ENCODE results near the gene CLEC16A. TPM values are rescaled to one million over a fixed set of nuclear protein-coding genes. Genes with fewer than 3 reads are reported as not detected.
A peak's percentile ranks its signal among the peaks of the same experiment; 100 is the strongest.

Gene CLEC16A
- total RNA-seq, 2 experiments from 2014 or later, result 36.5 to 55.9 TPM

GRCh38 chr16:11147033-11147753, 202.8 kb downstream of the CLEC16A start:
- Mint-ChIP-seq H3K27me3 (no peaks in the 10 kb centered on the region), H3K4me3 (no peak overlapping the region), H3K27ac (no peak overlapping the region), H3K36me3 (peaks cover 14% of the 10 kb centered on the region), H3K9me3 (ENCODE audit: low read depth) (no peaks in the 10 kb centered on the region), H3K4me1 (peaks cover 6% of the 10 kb centered on the region)
- no peak for ATAC-seq
- CTCF ChIA-PET, result interaction anchor here (1.0 kb wide), 1 partner anchor 10 kb away, joined by 3 read pairs; no protein-coding TSS in a partner anchor
- no peak for DNase-seq

- DNase-seq (no peak), ATAC-seq (no peak)
- Mint-ChIP-seq H3K27ac (no peak overlapping the region), H3K4me1 (peaks cover 9% of the 10 kb centered on the region), H3K4me3 (no peak overlapping the region), H3K36me3 (peaks cover 14% of the 10 kb centered on the region), H3K9me3 (ENCODE audit: low read depth) (no peaks in the 10 kb centered on the region), H3K27me3 (no peaks in the 10 kb centered on the region)
- CTCF ChIA-PET, result no interaction called here
Observed at GRCh38 chr16:11147754-11148444, 203.5 kb downstream of the CLEC16A start.

DNA sequence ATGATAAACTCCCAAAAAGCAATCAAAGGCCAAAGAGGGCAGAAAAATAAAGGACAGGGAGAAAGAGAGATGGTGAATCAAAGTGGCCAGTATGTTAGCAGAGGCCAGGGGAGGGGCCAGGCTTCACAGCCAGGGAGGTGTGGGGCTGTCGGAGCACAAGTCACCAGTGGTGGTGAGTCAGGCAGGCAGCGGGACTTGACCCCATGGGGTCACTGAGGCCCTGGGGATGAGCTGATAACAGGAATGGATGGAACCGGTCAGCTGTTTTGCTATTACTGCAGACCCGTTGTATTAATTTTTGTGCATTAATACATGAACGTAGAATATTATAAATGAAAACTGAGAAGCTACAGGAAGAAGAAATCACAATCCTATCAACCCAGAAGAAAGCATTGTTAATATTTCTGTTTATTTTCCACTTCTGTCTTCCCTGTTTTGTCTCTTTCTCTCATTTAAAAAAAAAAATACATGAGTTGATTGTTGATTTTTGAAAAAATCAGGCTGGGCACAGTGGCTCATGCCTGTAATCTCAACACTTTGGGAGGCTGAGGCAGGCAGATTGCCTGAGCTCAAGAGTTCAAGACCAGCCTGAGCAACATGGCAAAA, 204.8 kb downstream of the CLEC16A start:
- Mint-ChIP-seq H3K4me1 (peaks cover 14% of the 10 kb centered on the region), H3K27ac (no peak overlapping the region), H3K4me3 (no peak overlapping the region), H3K9me3 (ENCODE audit: low read depth) (no peaks in the 10 kb centered on the region), H3K27me3 (no peaks in the 10 kb centered on the region), H3K36me3 (peaks cover 15% of the 10 kb centered on the region)
- DNase-seq (no peak), ATAC-seq (no peak)
- CTCF ChIA-PET, result interaction anchor here (0.8 to 1.1 kb wide), 3 partner anchors 10 to 15 kb away, joined by 3 read pairs; no protein-coding TSS in a partner anchor

DNA sequence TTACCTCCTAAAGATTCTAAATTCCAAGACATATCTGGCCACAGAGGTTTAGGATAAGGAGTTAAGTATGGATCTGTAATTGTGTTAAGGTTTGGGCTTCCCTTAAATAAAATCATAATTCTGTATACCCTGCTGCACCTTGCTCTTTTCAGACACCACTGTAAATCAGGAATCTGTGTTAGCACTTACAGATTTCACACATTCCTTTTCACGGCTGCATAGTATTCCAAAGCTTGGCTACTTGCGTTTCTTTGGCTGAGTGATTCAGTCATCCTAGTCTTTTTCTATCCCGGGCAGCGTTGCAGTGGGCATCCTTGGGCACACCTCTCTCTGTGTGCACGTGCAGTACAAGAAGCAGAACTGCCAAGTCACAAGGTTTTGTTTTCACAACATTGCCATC, 205.8 kb downstream of the CLEC16A start:
- ATAC-seq, result no peak
- DNase-seq, result no peak
- H3K4me3 Mint-ChIP-seq, result no peak overlapping the region
- H3K27me3 Mint-ChIP-seq, result no peaks in the 10 kb centered on the region
- H3K9me3 Mint-ChIP-seq (ENCODE audit: low read depth), result no peaks in the 10 kb centered on the region
- H3K36me3 Mint-ChIP-seq, result peaks cover 18% of the 10 kb centered on the region
- H3K4me1 Mint-ChIP-seq, result peaks cover 22% of the 10 kb centered on the region
- CTCF ChIA-PET, result interaction anchor here (0.8 to 1.1 kb wide), 3 partner anchors 9 to 16 kb away, joined by 3 read pairs; no protein-coding TSS in a partner anchor
- no peak overlapping the region for H3K27ac Mint-ChIP-seq

GRCh38 chr16:11151156-11151884, 207.0 kb downstream of the CLEC16A start:
- H3K4me1 Mint-ChIP-seq, result peaks cover 28% of the 10 kb centered on the region
- H3K4me3 Mint-ChIP-seq, result no peak overlapping the region
- CTCF ChIA-PET, result interaction anchor here (1.2 to 1.4 kb wide), 2 partner anchors 9 to 18 kb away, joined by 3 to 5 read pairs; no protein-coding TSS in a partner anchor
- H3K9me3 Mint-ChIP-seq (ENCODE audit: low read depth), result no peaks in the 10 kb centered on the region
- DNase-seq (no peak), ATAC-seq (no peak)
- H3K27me3 Mint-ChIP-seq, result no peaks in the 10 kb centered on the region
- peaks cover 23% of the 10 kb centered on the region for H3K36me3 Mint-ChIP-seq
- no peak overlapping the region for H3K27ac Mint-ChIP-seq

GRCh38 chr16:11151885-11152629, 207.7 kb downstream of the CLEC16A start:
- Mint-ChIP-seq H3K4me1 (peaks cover 36% of the 10 kb centered on the region), H3K27me3 (no peaks in the 10 kb centered on the region), H3K9me3 (ENCODE audit: low read depth) (no peaks in the 10 kb centered on the region), H3K36me3 (peaks cover 24% of the 10 kb centered on the region), H3K27ac (no peak overlapping the region), H3K4me3 (no peak overlapping the region)
- CTCF ChIA-PET, result interaction anchor here (0.9 to 1.4 kb wide), 4 partner anchors 9 to 100 kb away, joined by 3 to 5 read pairs (median 3); no protein-coding TSS in a partner anchor
- no peak for ATAC-seq
- DNase-seq, result no peak

DNA sequence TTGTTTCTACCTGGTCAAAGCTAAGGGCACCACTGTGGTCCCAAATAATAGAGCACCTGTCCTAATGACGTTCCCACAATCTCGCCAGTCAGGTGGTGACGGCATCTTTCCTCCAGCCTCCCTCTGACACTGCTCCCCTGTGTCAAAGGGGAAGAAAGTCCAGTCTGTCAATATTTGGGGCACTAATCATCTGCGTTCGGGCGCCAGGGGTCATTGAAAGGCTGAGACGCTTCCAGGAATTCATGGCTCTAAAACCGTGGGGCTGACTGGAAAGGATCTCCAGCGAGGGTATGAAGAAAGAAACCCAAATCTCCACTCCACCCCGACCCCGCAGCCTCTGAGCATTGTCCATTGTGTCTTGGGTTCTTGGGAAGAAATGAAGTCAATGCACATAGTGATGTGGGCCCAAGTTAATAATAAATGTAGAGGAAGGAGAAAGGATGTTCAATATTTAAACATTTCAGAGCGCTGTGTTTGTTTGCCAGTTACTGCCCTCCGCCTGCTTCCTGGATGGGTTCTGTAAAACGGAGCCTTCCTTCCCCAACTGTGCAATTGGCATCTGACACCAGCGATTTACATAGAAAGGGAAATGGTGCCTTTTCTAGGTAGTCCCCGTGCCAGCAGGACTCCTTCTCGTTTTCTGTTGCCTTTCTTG, 208.4 kb downstream of the CLEC16A start:
- ATAC-seq, result no peak
- no peak for DNase-seq
- no peak overlapping the region for H3K27ac Mint-ChIP-seq
- peaks cover 43% of the 10 kb centered on the region for H3K4me1 Mint-ChIP-seq
- no peaks in the 10 kb centered on the region for H3K9me3 Mint-ChIP-seq (ENCODE audit: low read depth)
- CTCF ChIA-PET, result interaction anchor here (0.9 to 1.4 kb wide), 4 partner anchors 8 to 101 kb away, joined by 3 to 5 read pairs (median 3); no protein-coding TSS in a partner anchor
- H3K27me3 Mint-ChIP-seq, result no peaks in the 10 kb centered on the region
- H3K36me3 Mint-ChIP-seq, result peaks cover 27% of the 10 kb centered on the region
- H3K4me3 Mint-ChIP-seq, result no peak overlapping the region

DNA sequence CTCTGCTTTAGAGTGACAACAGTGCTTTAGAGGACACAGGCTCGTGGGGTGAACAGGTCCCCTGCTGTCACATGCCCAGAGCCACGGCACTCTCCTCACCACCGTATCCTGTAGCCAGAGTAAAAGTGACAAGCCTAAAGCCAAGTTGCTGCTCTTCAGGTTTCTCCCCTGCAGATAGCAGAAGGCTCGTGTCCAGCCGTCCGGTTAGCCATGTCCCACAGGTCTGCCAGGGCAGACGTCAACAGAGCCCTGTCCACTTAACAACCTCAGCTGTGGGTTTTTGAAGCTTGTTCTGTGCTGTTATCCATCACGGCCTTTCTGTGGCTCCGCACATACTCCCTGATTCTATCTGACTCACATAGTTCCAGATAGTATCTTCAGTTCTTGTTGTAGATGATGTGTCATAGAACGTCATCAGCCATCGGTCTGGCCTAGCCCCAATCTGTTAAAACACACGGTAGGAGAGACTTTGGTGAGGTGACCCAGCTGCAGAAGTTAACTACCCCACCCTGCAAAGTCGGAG, 211.0 kb downstream of the CLEC16A start:
- no peak for DNase-seq
- no peaks in the 10 kb centered on the region for H3K27me3 Mint-ChIP-seq
- ATAC-seq, result peak; percentile 73
- no peaks in the 10 kb centered on the region for H3K9me3 Mint-ChIP-seq (ENCODE audit: low read depth)
- H3K4me3 Mint-ChIP-seq, result no peak overlapping the region
- H3K4me1 Mint-ChIP-seq, result peaks cover 66% of the 10 kb centered on the region
- H3K36me3 Mint-ChIP-seq, result peaks cover 35% of the 10 kb centered on the region
- CTCF ChIA-PET, result interaction anchor here (0.9 kb wide), 1 partner anchor 15 kb away, joined by 3 read pairs; no protein-coding TSS in a partner anchor
- H3K27ac Mint-ChIP-seq, result peak overlapping the region; percentile 65

DNA sequence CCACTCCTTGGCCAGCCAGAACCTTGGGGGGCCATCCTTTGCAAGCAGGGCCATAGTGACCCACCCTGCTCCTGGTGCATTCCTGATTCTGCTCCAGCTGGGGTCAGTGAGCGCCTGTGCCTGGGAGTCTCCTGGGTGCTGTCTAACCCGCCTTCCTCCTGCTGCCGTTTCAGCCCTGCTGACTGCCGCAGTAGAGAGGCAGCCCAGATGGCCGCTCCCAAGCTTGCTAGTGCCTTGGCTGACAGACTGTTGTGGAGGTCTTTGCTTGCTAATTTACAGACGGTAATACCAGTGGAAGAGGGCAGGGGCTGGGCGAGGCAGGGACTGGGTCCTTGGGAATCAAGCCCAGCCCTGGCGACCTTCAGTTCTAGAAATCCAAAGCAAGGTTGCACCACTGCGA, 212.0 kb downstream of the CLEC16A start:
- CTCF ChIA-PET, result no interaction called here
- H3K27me3 Mint-ChIP-seq, result no peaks in the 10 kb centered on the region
- no peak overlapping the region for H3K27ac Mint-ChIP-seq
- no peak overlapping the region for H3K4me3 Mint-ChIP-seq
- peaks cover 2% of the 10 kb centered on the region for H3K9me3 Mint-ChIP-seq (ENCODE audit: low read depth)
- H3K4me1 Mint-ChIP-seq, result peaks cover 77% of the 10 kb centered on the region
- DNase-seq (no peak), ATAC-seq (no peak)
- H3K36me3 Mint-ChIP-seq, result peaks cover 38% of the 10 kb centered on the region

GRCh38 chr16:11157143-11157542, 212.8 kb downstream of the CLEC16A start:
- DNase-seq (no peak), ATAC-seq (no peak)
- Mint-ChIP-seq H3K27ac (peak overlapping the region; percentile 81), H3K4me3 (no peak overlapping the region), H3K9me3 (ENCODE audit: low read depth) (peaks cover 2% of the 10 kb centered on the region), H3K27me3 (no peaks in the 10 kb centered on the region), H3K4me1 (peaks cover 82% of the 10 kb centered on the region), H3K36me3 (peaks cover 38% of the 10 kb centered on the region)
- CTCF ChIA-PET, result interaction anchor here (1.0 to 2.0 kb wide), 3 partner anchors 11 to 27 kb away, joined by 3 to 4 read pairs (median 3); no protein-coding TSS in a partner anchor

DNA sequence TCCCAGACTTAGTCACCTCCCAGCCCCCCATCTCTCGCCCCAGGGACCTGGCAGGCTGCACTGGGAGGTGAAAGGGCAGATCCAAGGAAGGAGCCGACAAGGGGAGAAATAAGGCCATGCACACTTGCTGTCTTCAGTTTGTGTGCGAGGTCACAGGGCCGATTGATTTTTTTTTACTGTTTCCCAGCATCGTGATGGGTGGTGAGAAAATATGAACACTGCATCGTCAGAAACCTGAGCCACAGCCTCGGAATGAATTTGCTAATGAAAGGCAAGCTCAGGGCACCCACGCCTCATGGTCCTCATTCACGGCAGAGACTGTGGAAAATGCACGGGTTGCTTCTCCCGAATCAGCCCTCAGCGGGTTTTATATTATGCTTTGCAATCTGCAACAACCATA, 213.7 kb downstream of the CLEC16A start:
- Mint-ChIP-seq H3K27me3 (no peaks in the 10 kb centered on the region), H3K27ac (peak overlapping the region; percentile 81), H3K4me3 (no peak overlapping the region), H3K9me3 (ENCODE audit: low read depth) (peaks cover 2% of the 10 kb centered on the region), H3K4me1 (peaks cover 86% of the 10 kb centered on the region), H3K36me3 (peaks cover 38% of the 10 kb centered on the region)
- CTCF ChIA-PET, result interaction anchor here (1.0 to 2.0 kb wide), 4 partner anchors 11 to 61 kb away, joined by 3 to 4 read pairs (median 4); no protein-coding TSS in a partner anchor
- no peak for ATAC-seq
- DNase-seq, result no peak

DNA sequence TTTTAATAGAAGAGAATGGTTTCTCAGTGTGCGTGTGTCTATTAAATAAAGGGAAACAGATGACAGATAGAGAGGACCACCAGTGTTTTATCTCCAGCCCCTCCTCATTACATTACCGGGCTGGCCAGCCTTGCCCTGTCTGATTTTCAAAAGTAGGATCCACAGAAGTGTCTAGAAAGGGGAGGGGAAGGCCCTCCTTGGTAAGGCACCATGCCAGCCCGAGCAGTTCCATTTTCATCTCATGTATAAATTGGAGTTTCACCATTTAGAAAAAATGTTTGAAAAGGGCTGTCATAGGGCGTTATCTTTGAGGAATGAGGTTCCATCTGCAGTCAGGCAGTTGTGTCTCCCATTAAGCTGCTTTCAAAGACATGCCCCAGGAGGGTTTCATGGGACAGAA, 214.9 kb downstream of the CLEC16A start:
- CTCF ChIA-PET, result interaction anchor here (0.9 to 1.9 kb wide), 6 partner anchors 10 to 195 kb away, joined by 3 to 8 read pairs (median 3); no protein-coding TSS in a partner anchor

More for the DNA sequence above, 214.9 kb downstream of the CLEC16A start:
- DNase-seq (no peak), ATAC-seq (no peak)
- Mint-ChIP-seq H3K4me1 (peaks cover 88% of the 10 kb centered on the region), H3K36me3 (peaks cover 37% of the 10 kb centered on the region), H3K27ac (peak overlapping the region; percentile 89), H3K27me3 (no peaks in the 10 kb centered on the region), H3K9me3 (ENCODE audit: low read depth) (peaks cover 2% of the 10 kb centered on the region), H3K4me3 (no peak overlapping the region)

Data from activated CD8-positive, alpha-beta memory T cell treated with anti-CD3 and anti-CD28 coated beads, Interleukin-2, amount 10 ng/mL, durations not matched to agents 7 days and 5 days (primary cell).